Uterus (tissue), 4 donors: ENCODE measurements around the gene CNNM3. TPM values are rescaled to one million over a fixed set of nuclear protein-coding genes. Genes with fewer than 3 reads are reported as not detected.
A peak's percentile ranks its signal among the peaks of the same experiment; 100 is the strongest.

ENCODE experiments used
- DNase-seq, 2 donors: peaks; one replicate each; pipeline ENCODE4 v3.0.0-alpha.2; 2019 to 2020
- H3K27ac ChIP-seq, 2 donors: fragments of 200-600 bp; sonication (generic); 1 replicate in 1 of 2; 2 replicates in 1 of 2; pipeline ENCODE4 v1.5.1; 2016 to 2018
- H3K27me3 ChIP-seq, 2 donors: fragments of 200-600 bp; sonication (generic); one replicate each; pipeline ENCODE4 v1.5.1; 2018 to 2019; ENCODE audit warnings: control low read depth in 1 of 2
- H3K36me3 ChIP-seq, 2 donors: fragments of 200-600 bp; sonication (generic); one replicate each; pipeline ENCODE4 v1.5.1; 2019; ENCODE audit warnings: control low read depth in 1 of 2
- H3K4me1 ChIP-seq, 2 donors: fragments of 200-600 bp; sonication (generic); one replicate each; pipeline ENCODE4 v1.5.1; 2018 to 2019; ENCODE audit warnings: control low read depth in 1 of 2
- H3K4me3 ChIP-seq, 2 donors: fragments of 200-600 bp; sonication (generic); 1 replicate in 1 of 2; 2 replicates in 1 of 2; pipeline ENCODE4 v1.5.1; 2018 to 2019; ENCODE audit warnings: mild to moderate bottlenecking in 1 of 2
- H3K9me3 ChIP-seq, 2 donors: fragments of 200-600 bp; sonication (generic); one replicate each; pipeline ENCODE4 v1.5.1; 2019; ENCODE audit warnings: control low read depth in 1 of 2
- CTCF ChIP-seq, 4 experiments: fragments of 200-600 bp in 2 of 4; fragments of 450-650 bp in 2 of 4; sonication (generic) in 2 of 4; IDR thresholded peaks; one replicate each; pipeline ENCODE4 v1.5.1; 2016 to 2019; ENCODE audit warnings: antibody characterized with exemption in 4 of 4, mild to moderate bottlenecking in 2 of 4, moderate library complexity in 1 of 4
- POLR2A ChIP-seq, 2 donors: fragments of 450-650 bp; IDR thresholded peaks; one replicate each; pipeline ENCODE4 v1.6.1; 2016; ENCODE audit warnings: antibody characterized with exemption in 2 of 2, mild to moderate bottlenecking in 1 of 2, moderate library complexity in 1 of 2
- intact Hi-C: fragments of 100-400 bp; cut with DNase I; formaldehyde crosslinking; loops from one replicate; pipeline ENCODE4 v1.15.1; 2023; ENCODE audit warnings: low total_unique reads
- total RNA-seq, 4 donors: library from RNA; depleted of rRNA in 3 of 4; stranded (reverse); fragments of >200 nt in 3 of 4; gene quantifications; one replicate each; pipeline versions ENCODE4 v1.1.0 to v1.2.4, GENCODE V29; 2014 to 2023
- donor health status: DM: yes; HTN: yes; CAD: no.

The CNNM3 gene
- total RNA-seq, 4 donors from 2014 or later = 1.5 to 21.1 (median 11.2) TPM

DNA sequence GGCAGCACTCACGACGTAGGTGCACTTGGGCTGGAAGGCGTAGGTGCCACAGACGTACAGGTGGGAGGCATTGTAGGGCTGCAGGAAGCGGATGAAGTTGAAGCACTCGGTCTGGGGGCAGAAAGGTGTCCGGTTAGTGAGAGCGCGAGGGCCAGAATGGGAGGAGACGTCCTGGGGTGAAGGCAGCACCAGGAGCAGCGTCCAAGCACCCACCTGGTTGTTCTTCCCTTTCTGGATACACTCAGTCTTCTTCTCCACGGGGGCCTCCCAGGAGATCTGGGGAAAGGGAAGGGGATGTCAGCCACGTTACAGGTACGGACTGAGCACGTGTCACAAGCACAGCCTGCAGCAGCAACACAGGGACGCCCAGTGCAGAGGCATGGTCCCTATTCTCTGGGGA, 49.6 kb downstream of the CNNM3 start:
- TF ChIP-seq CTCF (IDR thresholded peaks at IDR 0.05) (no peak), POLR2A (IDR thresholded peaks at IDR 0.05) (no peak)
- no peak for DNase-seq
- peaks cover 4 to 16% of the 10 kb centered on the region in 2 donors for H3K4me1 ChIP-seq

DNA sequence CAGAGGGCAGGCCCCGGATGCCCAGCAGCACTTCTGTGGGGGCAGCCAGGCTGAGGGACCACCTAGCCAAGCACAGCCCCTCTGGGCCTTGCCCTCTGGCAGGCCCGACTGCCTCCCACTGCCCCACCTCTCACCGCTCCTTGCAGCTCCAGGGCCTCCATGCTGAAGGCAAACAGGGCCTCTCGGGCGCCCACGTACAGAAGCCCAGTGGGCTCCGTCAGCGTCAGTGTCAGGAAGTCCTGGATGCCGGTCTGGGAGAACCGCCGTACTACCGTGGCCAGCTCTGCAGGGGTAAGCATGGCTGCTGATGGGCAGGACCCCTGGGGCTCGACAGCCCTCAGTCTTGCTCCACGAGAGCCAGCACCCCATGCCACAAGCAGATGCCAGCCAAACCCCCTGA, 50.1 kb downstream of the CNNM3 start:
- peaks cover 4 to 17% of the 10 kb centered on the region in 2 donors for H3K4me1 ChIP-seq
- no peaks in the 10 kb centered on the region for H3K9me3 ChIP-seq
- intact Hi-C loops = loop anchor here (10.0 kb wide), 1 partner anchor 101 kb away; the partner anchor contains the start of gene CNNM4
- H3K36me3 ChIP-seq = no peaks in the 10 kb centered on the region
- TF ChIP-seq CTCF (IDR thresholded peaks at IDR 0.05) (no peak), POLR2A (IDR thresholded peaks at IDR 0.05) (no peak)
- no peak for DNase-seq
- no peaks in the 10 kb centered on the region for H3K27me3 ChIP-seq
- H3K4me3 ChIP-seq = no peak overlapping the region
- H3K27ac ChIP-seq = peak overlapping the region; percentile 94 to 100

More for the DNA sequence above, 49.6 kb downstream of the CNNM3 start:
- Histone ChIP-seq H3K4me3 (no peak overlapping the region), H3K9me3 (no peaks in the 10 kb centered on the region), H3K36me3 (no peaks in the 10 kb centered on the region), H3K27ac (peak overlapping the region; percentile 94 to 100), H3K27me3 (no peaks in the 10 kb centered on the region)
- intact Hi-C loops = loop anchor here (10.0 kb wide), 1 partner anchor 101 kb away; the partner anchor contains the start of gene CNNM4

GRCh38 chr2:96866586-96866985, 50.5 kb downstream of the CNNM3 start:
- Histone ChIP-seq H3K27me3 (no peaks in the 10 kb centered on the region), H3K9me3 (no peaks in the 10 kb centered on the region), H3K4me1 (peaks cover 4 to 22% of the 10 kb centered on the region in 2 donors), H3K4me3 (no peak overlapping the region), H3K36me3 (no peaks in the 10 kb centered on the region), H3K27ac (peak overlapping the region; percentile 94 to 100)
- DNase-seq = no peak
- intact Hi-C loops = loop anchor here (10.0 kb wide), 1 partner anchor 102 kb away; the partner anchor contains the start of gene CNNM4
- no peak for TF ChIP-seq CTCF (IDR thresholded peaks at IDR 0.05)
- TF ChIP-seq POLR2A (IDR thresholded peaks at IDR 0.05) = no peak

- Histone ChIP-seq H3K4me1 (peaks cover 4 to 25% of the 10 kb centered on the region in 2 donors), H3K9me3 (no peaks in the 10 kb centered on the region), H3K27ac (peak overlapping the region; percentile 94 to 100), H3K4me3 (peak overlapping the region; percentile 61 to 100), H3K36me3 (no peaks in the 10 kb centered on the region), H3K27me3 (no peaks in the 10 kb centered on the region)
- intact Hi-C loops = loop anchor here (10.0 kb wide), 1 partner anchor 102 kb away; the partner anchor contains the start of gene CNNM4
- DNase-seq = no peak
- TF ChIP-seq POLR2A (IDR thresholded peaks at IDR 0.05) = no peak
- TF ChIP-seq CTCF (IDR thresholded peaks at IDR 0.05) = no peak
Measured at GRCh38 chr2:96866986-96867755, 51.1 kb downstream of the CNNM3 start.
